DOHH2 (cell line): ENCODE measurements around the gene DCDC2C.

Experiments
- EZH2phosphoT487 ChIP-seq: fragments of 200-600 bp; sonication (generic); IDR thresholded peaks from 2 replicates; pipeline ENCODE4 v1.6.1; 2017; ENCODE audit warnings: borderline replicate concordance, mild to moderate bottlenecking, antibody characterized with exemption, low read length, moderate library complexity, mixed read lengths
- TF ChIP-seq, protein P1 (sequence below): fragments of 200-600 bp; sonication (generic); IDR thresholded peaks from one replicate; pipeline ENCODE4 v1.5.1; 2014; ENCODE audit warnings: antibody characterized with exemption, mild to moderate bottlenecking, low read depth, low read length; ENCODE audit not compliant: poor library complexity, severe bottlenecking

DNA sequence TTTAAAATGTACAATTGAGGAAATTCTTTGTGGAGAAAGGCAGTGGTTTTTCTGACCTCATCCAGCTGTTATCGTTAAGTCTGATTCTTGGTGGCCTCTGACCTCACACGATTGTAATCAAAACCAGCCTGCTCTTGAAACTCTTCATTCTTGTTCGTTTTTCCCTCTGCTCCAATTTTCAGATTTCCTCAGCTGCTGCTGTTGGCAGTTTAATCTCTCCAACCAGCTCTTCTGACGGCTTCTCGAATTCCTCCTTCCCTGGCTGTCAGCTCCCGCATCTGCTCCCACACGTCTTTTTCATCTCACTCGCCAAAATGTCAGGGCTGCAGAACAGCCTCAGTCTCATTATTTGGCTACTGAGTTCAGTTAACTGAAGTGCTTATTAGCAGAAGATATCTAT is 136.1 kb downstream of the DCDC2C start:
- TF ChIP-seq, protein P1, sequence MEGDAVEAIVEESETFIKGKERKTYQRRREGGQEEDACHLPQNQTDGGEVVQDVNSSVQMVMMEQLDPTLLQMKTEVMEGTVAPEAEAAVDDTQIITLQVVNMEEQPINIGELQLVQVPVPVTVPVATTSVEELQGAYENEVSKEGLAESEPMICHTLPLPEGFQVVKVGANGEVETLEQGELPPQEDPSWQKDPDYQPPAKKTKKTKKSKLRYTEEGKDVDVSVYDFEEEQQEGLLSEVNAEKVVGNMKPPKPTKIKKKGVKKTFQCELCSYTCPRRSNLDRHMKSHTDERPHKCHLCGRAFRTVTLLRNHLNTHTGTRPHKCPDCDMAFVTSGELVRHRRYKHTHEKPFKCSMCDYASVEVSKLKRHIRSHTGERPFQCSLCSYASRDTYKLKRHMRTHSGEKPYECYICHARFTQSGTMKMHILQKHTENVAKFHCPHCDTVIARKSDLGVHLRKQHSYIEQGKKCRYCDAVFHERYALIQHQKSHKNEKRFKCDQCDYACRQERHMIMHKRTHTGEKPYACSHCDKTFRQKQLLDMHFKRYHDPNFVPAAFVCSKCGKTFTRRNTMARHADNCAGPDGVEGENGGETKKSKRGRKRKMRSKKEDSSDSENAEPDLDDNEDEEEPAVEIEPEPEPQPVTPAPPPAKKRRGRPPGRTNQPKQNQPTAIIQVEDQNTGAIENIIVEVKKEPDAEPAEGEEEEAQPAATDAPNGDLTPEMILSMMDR, result no peak
- TF ChIP-seq EZH2phosphoT487, result no peak
